Measurements from ENCODE around the gene DHRS12. TPM values are rescaled to one million over a fixed set of nuclear protein-coding genes. Genes with fewer than 3 reads are reported as not detected.

DHRS12 gene
- total RNA-seq, 1 donor = 3.3 TPM

DNA sequence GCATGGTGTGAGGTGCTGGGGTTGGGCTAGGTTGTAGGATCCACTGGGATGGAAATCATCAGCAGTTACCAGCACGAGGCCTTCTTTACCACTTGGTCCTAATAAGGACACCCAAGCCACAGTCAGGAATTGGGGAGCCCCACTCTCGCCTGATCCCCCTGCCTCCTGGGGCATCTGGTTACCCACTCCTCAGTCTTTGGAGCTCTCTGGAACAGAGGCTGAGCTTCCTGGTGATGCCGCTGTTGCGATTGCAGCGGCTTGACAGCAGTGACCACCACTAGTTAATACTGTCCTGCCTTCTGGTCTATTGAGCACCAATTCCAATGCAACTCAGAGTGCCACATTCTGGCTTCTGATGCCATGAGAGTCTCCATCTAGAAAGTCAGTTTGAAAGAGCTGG is 27.6 kb upstream of the DHRS12 start:
- Histone ChIP-seq H3K27ac (ENCODE audit: low read depth, low read length) (no peak overlapping the region), H3K9me3 (ENCODE audit: low read depth, low read length) (no peaks in the 10 kb centered on the region), H3K27me3 (ENCODE audit: insufficient read depth, low read length) (peaks cover 46% of the 10 kb centered on the region), H2AFZ (ENCODE audit: low read length) (no peak overlapping the region), H3K36me3 (ENCODE audit: insufficient read depth, low read length) (no peaks in the 10 kb centered on the region), H3K4me2 (ENCODE audit: insufficient read depth, low read length) (no peak overlapping the region), H3K4me3 (ENCODE audit: insufficient read depth, low read length) (no peak overlapping the region), H3K4me1 (ENCODE audit: insufficient read depth, low read length) (no peaks in the 10 kb centered on the region), H4K20me1 (ENCODE audit: insufficient read depth, low read length) (no peaks in the 10 kb centered on the region), H3K79me2 (ENCODE audit: insufficient read depth, low read length) (no peaks in the 10 kb centered on the region)
- TF ChIP-seq, protein P1, sequence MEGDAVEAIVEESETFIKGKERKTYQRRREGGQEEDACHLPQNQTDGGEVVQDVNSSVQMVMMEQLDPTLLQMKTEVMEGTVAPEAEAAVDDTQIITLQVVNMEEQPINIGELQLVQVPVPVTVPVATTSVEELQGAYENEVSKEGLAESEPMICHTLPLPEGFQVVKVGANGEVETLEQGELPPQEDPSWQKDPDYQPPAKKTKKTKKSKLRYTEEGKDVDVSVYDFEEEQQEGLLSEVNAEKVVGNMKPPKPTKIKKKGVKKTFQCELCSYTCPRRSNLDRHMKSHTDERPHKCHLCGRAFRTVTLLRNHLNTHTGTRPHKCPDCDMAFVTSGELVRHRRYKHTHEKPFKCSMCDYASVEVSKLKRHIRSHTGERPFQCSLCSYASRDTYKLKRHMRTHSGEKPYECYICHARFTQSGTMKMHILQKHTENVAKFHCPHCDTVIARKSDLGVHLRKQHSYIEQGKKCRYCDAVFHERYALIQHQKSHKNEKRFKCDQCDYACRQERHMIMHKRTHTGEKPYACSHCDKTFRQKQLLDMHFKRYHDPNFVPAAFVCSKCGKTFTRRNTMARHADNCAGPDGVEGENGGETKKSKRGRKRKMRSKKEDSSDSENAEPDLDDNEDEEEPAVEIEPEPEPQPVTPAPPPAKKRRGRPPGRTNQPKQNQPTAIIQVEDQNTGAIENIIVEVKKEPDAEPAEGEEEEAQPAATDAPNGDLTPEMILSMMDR (IDR thresholded peaks at IDR 0.05; ENCODE audit: extremely low read depth, low read depth, low read length) = no peak
- no peak for DNase-seq (ENCODE audit: insufficient read length, low spot score, missing footprints)

DNA sequence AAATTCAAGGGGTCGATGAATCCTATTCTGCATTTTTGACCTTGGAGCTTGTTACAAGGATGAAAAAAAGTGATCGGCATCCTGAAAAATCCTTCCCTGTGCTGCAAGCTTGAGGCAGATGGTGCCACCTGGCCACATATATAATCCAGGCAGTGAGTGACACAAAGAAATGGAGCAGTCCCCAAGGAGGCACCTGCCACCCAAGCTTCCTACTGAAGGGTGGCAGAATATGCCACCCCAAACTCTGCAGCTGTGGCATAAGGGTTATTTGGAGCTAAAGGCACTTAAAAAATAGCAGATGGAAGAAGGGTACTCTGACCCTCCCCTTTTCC is 25.6 kb upstream of the DHRS12 start:
- H3K4me3 ChIP-seq (ENCODE audit: insufficient read depth, low read length) = no peak overlapping the region
- no peaks in the 10 kb centered on the region for H3K4me1 ChIP-seq (ENCODE audit: insufficient read depth, low read length)
- DNase-seq (ENCODE audit: insufficient read length, low spot score, missing footprints) = no peak
- no peak overlapping the region for H3K27ac ChIP-seq (ENCODE audit: low read depth, low read length)
- H3K4me2 ChIP-seq (ENCODE audit: insufficient read depth, low read length) = no peak overlapping the region
- no peak overlapping the region for H2AFZ ChIP-seq (ENCODE audit: low read length)
- no peaks in the 10 kb centered on the region for H4K20me1 ChIP-seq (ENCODE audit: insufficient read depth, low read length)
- TF ChIP-seq, protein P1 (IDR thresholded peaks at IDR 0.05; ENCODE audit: extremely low read depth, low read depth, low read length) = no peak
- no peaks in the 10 kb centered on the region for H3K36me3 ChIP-seq (ENCODE audit: insufficient read depth, low read length)
- H3K27me3 ChIP-seq (ENCODE audit: insufficient read depth, low read length) = peaks cover 49% of the 10 kb centered on the region
- no peaks in the 10 kb centered on the region for H3K9me3 ChIP-seq (ENCODE audit: low read depth, low read length)
- no peaks in the 10 kb centered on the region for H3K79me2 ChIP-seq (ENCODE audit: insufficient read depth, low read length)

DNA sequence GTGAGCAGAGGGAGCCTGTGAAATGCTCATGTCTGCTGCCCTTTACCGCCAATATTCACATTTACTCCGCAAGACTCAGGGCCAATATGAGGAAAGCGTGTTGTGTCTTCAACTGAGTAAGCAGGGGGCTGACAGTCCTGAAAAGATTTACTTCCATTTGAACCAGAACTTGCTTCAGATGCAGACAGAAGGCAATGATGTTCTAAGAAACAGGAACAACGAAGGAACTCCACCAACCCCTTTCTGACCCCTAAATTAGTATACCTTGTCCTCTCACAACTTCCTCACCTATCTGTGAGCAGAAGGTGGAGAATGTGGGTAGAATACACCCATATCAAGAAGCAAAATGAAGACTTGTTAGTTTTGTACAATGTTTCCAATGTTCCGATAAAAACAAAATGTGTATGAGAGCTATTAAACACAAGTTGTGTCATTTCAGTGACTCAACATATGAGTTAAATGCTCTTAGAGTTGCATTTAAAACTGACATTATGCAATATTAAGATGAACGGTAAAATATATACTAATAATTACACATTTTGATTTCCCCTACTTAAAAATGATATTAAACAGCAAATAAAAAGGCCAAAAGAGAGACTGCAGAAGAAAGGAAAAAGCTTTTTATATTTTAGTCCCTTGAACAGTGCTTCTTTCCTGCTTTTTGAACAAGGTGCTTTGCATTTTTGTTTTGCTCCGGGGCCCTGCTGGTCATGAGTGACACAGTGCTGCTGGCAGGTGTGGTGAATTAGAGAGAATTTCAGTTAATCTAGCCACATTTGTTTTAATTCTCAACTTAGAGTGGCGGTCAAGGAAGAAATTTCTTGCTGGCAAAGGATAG is 25.0 kb upstream of the DHRS12 start:
- Histone ChIP-seq H3K79me2 (ENCODE audit: insufficient read depth, low read length) (no peaks in the 10 kb centered on the region), H3K4me3 (ENCODE audit: insufficient read depth, low read length) (no peak overlapping the region), H4K20me1 (ENCODE audit: insufficient read depth, low read length) (no peaks in the 10 kb centered on the region), H3K9me3 (ENCODE audit: low read depth, low read length) (no peaks in the 10 kb centered on the region), H3K27me3 (ENCODE audit: insufficient read depth, low read length) (peaks cover 47% of the 10 kb centered on the region), H3K36me3 (ENCODE audit: insufficient read depth, low read length) (no peaks in the 10 kb centered on the region), H2AFZ (ENCODE audit: low read length) (no peak overlapping the region), H3K4me1 (ENCODE audit: insufficient read depth, low read length) (no peaks in the 10 kb centered on the region), H3K4me2 (ENCODE audit: insufficient read depth, low read length) (no peak overlapping the region), H3K27ac (ENCODE audit: low read depth, low read length) (no peak overlapping the region)
- TF ChIP-seq, protein P1 (IDR thresholded peaks at IDR 0.05; ENCODE audit: extremely low read depth, low read depth, low read length) = no peak
- no peak for DNase-seq (ENCODE audit: insufficient read length, low spot score, missing footprints)

DNA sequence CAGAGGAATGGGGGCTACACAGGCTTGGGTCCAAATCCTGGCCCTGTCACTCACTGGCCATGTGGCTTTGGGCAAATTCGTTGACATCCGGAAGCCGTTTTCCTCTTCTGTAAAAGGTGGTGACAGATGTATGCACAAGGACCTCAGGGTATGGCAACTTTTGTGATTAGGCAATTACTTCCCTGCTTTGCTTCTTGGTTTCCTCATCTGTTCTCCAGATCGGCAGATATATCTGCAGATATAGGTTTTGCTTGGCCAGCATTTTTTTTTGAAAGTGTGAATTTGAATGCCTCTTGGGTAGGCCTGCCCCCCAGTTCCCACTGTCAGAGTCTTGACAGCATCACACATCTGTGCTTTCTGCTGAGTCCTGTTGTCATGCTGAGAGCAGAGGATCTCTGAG is 23.3 kb upstream of the DHRS12 start:
- Histone ChIP-seq H3K4me3 (ENCODE audit: insufficient read depth, low read length) (no peak overlapping the region), H3K9me3 (ENCODE audit: low read depth, low read length) (no peaks in the 10 kb centered on the region)
- TF ChIP-seq, protein P1 (IDR thresholded peaks at IDR 0.05; ENCODE audit: extremely low read depth, low read depth, low read length) = no peak

More for the DNA sequence above, 23.3 kb upstream of the DHRS12 start:
- peaks cover 42% of the 10 kb centered on the region for H3K27me3 ChIP-seq (ENCODE audit: insufficient read depth, low read length)
- no peak overlapping the region for H3K4me2 ChIP-seq (ENCODE audit: insufficient read depth, low read length)
- no peak overlapping the region for H2AFZ ChIP-seq (ENCODE audit: low read length)
- no peaks in the 10 kb centered on the region for H3K4me1 ChIP-seq (ENCODE audit: insufficient read depth, low read length)
- no peaks in the 10 kb centered on the region for H4K20me1 ChIP-seq (ENCODE audit: insufficient read depth, low read length)
- H3K36me3 ChIP-seq (ENCODE audit: insufficient read depth, low read length) = no peaks in the 10 kb centered on the region
- no peak overlapping the region for H3K27ac ChIP-seq (ENCODE audit: low read depth, low read length)
- no peaks in the 10 kb centered on the region for H3K79me2 ChIP-seq (ENCODE audit: insufficient read depth, low read length)
- DNase-seq (ENCODE audit: insufficient read length, low spot score, missing footprints) = no peak

Measured in osteoblast (primary cell).